GM19043 (cell line): Measurements from ENCODE around the gene KCNAB1.
"Not testable (repeated sequence)": the region's sequence is repeated elsewhere in the genome, so short reads cannot be mapped to it uniquely, and the experiment has no call there.

Experiments
- ATAC-seq: cut with Tn5 transposase; IDR thresholded peaks from one replicate; pipeline ENCODE4 v1.9.1; 2021; ENCODE audit warnings: low read depth; ENCODE audit not compliant: unreplicated experiment

KCNAB1 gene

GRCh38 chr3:156120528-156121251 lies at the start of gene KCNAB1:
TSS of gene KCNAB1 (plus strand) at chr3:156120578.
- ATAC-seq, result no peak

GRCh38 chr3:156071031-156071430 lies 49.3 kb upstream of the KCNAB1 start:
- ATAC-seq, result no peak

DNA sequence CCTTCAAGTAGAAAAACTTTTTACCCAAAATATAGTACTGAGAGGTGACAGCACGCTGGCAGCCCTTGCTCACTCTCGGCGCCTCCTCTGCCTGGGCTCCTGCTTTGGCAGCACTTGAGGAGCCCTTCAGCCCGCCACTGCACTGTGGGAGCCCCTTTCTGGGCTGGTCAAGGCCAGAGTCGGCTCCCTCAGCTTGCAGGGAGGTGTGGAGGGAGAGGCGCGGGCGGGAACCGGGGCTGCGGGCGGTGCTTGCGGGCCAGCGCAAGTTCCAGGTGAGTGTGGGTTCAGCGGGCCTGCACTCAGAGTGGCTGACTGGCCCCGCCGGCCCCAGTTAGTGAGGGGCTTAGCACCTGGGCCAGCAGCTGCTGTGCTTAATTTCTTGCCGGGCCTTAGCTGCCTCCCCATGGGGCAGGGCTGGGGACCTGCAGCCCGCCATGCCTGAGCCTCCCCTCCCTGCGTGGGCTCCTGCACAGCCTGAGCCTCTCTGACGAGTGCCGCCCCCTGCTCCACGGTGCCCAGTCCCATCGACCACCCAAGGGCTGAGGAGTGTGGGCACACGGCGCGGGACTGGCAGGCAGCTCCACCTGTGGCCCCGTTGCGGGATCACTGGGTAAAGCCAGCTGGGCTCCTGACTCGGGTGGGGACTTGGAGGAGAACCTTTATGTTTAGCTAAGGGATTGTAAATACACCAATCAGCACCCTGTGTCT lies 47.3 kb upstream of the KCNAB1 start:
- ATAC-seq, result not testable (repeated sequence)

- no peak for ATAC-seq
Observed at GRCh38 chr3:156090126-156090525, 30.3 kb upstream of the KCNAB1 start.

- ATAC-seq, result no peak
Observed at GRCh38 chr3:156093964-156094363, 26.4 kb upstream of the KCNAB1 start.

DNA sequence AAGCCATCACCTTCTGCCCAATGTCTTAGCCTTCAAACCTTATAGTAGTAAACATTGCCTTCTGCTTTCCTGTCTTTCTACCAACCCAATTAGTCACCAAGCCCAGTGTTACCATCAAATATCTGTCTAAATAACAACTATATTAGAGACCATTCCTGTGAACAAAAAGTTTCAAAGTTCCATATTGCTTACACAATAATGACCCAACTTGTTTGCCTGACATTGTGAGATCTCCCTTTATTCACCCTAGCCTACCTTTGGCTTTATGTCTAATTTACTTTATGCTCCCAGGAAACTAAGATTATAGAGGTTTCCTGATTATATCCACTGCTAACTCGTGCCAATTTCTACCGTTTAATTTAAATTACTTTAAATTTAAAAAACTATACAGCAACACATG lies 26.0 kb upstream of the KCNAB1 start:
- no peak for ATAC-seq

GRCh38 chr3:156095652-156096051 lies 24.7 kb upstream of the KCNAB1 start:
- not testable (repeated sequence) for ATAC-seq

DNA sequence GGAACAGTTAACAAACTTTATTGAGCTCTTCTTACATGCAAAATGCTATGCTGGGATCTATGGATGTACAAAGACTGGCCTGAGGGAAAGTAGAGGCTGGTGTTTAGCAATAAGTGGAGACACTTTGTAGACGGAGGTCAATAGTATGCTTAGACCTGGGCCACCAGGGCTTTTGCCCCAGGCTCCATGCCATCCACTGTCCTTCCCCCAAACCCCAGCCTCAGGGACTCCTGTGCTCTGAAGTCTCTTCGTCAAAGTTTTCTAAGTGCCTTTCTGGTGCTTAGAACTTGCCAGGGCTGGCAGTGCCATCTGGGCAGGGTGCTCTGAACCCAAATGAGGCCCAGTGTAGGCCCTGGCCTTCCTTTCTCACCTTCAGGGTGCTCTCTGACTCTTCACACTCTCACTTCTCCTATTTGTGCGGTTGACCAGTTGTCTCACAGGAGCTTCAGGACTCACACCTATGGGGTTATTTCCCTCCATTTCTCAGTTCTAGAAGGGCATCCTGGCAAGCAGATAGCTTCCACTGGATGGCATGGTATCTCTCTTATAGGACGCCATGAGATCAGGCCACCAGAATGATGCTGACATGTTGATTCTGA lies 21.8 kb upstream of the KCNAB1 start:
- no peak for ATAC-seq

- ATAC-seq, result not testable (repeated sequence)
Observed at GRCh38 chr3:156099348-156099747, 21.0 kb upstream of the KCNAB1 start.

DNA sequence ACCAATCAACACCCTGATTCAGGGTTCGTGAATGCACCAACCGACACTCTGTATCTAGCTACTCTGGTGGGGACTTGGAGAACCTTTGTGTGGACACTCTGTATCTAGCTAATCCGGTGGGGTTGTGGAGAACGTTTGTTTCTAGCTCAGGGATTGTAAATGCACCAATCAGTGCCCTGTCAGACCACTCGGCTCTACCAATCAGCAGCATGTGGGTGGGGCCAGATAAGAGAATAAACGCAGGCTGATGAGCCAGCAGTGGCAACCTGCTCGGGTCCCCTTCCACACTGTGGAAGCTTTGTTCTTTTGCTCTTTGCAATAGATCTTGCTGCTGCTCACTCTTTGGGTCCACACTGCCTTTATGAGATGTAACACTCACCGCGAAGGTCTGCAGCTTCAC lies 20.4 kb upstream of the KCNAB1 start:
- not testable (repeated sequence) for ATAC-seq

GRCh38 chr3:156102267-156102931 lies 18.0 kb upstream of the KCNAB1 start:
- no peak for ATAC-seq

DNA sequence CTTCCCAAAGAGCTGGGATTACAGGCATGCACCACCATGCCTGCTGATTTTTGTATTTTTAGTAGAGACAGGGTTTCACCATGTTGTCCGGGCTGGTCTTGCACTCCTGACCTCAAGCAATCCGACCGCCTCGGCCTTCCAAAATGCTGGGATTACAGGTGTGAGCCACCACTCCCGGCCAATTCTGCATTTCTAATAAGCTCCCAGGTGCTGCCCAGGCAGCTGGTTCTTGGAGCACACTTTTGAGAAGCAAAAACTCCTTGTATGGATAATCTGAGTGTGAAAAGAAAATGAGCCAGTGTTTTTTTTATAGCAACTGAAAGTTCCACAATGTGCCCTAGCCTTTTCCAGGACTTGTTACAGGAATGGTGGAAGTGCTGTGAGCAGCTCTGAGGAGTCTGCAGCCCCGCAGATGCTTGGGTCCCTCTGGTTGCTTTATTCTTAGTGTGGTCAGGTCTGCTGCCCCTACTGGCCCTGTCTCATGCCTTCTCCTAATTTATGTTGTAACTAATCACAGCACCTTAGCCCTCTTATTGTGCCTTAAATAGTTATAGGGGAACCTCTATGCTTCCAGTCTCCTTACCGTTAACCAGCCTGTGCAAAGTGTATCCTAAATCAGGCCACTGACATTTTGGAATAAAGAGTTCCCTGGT lies 13.5 kb upstream of the KCNAB1 start:
- ATAC-seq, result no peak

GRCh38 chr3:156107504-156107903 lies 12.9 kb upstream of the KCNAB1 start:
- no peak for ATAC-seq

- no peak for ATAC-seq
Observed at GRCh38 chr3:156108616-156109015, 11.8 kb upstream of the KCNAB1 start.

DNA sequence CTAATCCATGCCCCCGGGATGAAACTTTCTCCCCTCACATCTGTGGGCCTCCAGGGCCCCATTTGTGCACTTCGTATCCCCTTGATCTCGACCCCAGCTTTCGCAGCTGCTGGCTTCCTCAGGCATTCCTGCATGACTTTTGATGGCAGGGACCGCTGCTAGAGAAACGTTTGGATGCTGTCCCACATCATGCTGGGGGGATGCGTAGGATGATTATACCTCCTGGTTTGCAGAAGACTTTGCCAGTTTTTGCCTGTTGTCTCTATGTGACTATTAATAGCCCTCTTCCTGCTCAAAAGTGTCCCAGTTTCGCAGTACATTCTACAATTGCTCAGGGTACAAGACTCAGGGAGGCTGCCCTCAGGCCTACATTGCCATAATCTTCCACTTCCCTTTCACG lies 10.4 kb upstream of the KCNAB1 start:
- no peak for ATAC-seq

GRCh38 chr3:156126467-156126866 lies 6.1 kb downstream of the KCNAB1 start:
- no peak for ATAC-seq

DNA sequence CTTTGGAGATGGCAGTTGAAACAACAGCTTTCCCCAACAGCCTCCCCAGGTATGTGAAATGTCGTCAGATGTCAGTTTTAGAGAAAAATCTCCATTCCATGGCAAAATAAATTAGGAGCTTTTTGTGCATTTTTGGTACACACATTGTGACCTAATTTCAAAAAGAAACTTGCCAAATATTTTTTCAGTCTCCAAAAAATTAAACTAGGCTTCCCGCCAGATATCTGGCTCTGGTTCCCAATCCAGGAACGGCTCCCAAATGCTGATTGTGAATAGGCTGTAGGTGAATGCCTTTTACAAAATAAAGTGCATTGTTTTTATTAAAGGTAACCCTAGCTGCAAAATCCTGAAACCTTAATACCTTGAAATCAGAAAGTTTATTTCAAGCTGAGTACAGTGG lies 10.9 kb downstream of the KCNAB1 start:
- ATAC-seq, result no peak

DNA sequence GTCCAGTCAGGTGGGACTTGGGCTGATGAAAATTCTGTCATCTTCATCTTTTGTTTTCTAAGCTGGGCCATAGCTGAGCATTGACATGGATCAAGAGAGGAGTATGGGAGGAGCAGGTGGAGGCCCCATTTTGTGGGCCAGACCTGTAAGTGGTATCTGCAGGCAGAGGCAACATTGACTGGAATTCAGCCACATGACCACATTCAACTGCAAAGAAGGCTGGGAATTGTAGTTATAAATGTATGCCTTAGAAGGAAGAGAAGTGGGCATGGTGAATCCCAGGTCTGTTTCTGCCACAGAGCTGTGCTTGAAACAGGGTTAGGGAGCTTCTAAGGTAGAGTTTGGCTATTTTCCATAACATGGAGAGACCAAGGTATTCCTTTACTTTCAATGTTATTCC lies 11.4 kb downstream of the KCNAB1 start:
- no peak for ATAC-seq

GRCh38 chr3:156132313-156132712 lies 11.9 kb downstream of the KCNAB1 start:
- ATAC-seq, result no peak

DNA sequence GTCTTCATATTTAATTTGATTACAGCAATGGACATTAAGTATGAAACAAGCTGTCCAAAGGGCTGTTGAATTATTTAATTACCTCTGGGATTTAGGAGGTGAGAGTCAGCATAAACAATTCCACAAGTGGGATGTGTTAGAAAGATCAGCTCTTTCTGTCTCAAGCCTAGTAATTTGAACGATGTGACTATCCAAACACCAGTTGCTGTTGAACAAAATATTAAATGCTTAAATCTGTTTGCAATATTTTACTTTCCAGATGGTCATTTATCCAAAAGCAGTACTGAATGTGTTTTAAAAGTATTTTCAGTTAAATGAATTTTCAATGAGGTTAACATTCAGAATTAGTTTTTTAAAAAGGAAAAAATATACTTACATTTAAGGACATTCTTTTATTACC lies 12.7 kb downstream of the KCNAB1 start:
- no peak for ATAC-seq
